Activated CD8-positive, alpha-beta T cell treated with anti-CD3 and anti-CD28 coated beads for 36 hours (primary cell): ENCODE results near the gene SP7. TPM values are rescaled to one million over a fixed set of nuclear protein-coding genes. Genes with fewer than 3 reads are reported as not detected.
A peak's percentile ranks its signal among the peaks of the same experiment; 100 is the strongest.

Experiments
- ATAC-seq: fragments of 200-7000 bp; cut with Tn5 transposase; one replicate; pipeline ENCODE4 v1.10.0; 2021; ENCODE audit warnings: mild to moderate bottlenecking, moderate library complexity
- CTCF ChIA-PET: fragments of 350-600 bp; sonication (Branson Sonifier 250); formaldehyde crosslinking; loops from one replicate; lab custom pipeline; 2021; ENCODE audit warnings: antibody characterized with exemption; lab: Charles Lee
- POLR2A ChIA-PET: fragments of 350-600 bp; sonication (Branson Sonifier 250); formaldehyde crosslinking; loops from one replicate; lab custom pipeline; 2021; ENCODE audit warnings: antibody characterized with exemption; lab: Charles Lee
- DNase-seq: peaks from one replicate; pipeline ENCODE4 v3.0.0-alpha.2; 2020
- H3K27ac Mint-ChIP-seq: one replicate; pipeline ENCODE4 v1.8.0; 2021; ENCODE audit warnings: mild to moderate bottlenecking, mixed read lengths
- H3K27me3 Mint-ChIP-seq: one replicate; pipeline ENCODE4 v1.8.0; 2021; ENCODE audit warnings: mixed read lengths
- H3K36me3 Mint-ChIP-seq: one replicate; pipeline ENCODE4 v1.8.0; 2021; ENCODE audit warnings: low read depth, mixed read lengths
- H3K4me1 Mint-ChIP-seq: one replicate; pipeline ENCODE4 v1.8.0; 2021; ENCODE audit warnings: low read depth, mixed read lengths
- H3K4me3 Mint-ChIP-seq: one replicate; pipeline ENCODE4 v1.8.0; 2021; ENCODE audit warnings: mild to moderate bottlenecking, moderate library complexity, mixed read lengths
- H3K9me3 Mint-ChIP-seq: one replicate; pipeline ENCODE4 v1.8.0; 2021; ENCODE audit warnings: mixed read lengths
- intact Hi-C: fragments of 100-400 bp; cut with micrococcal nuclease; formaldehyde crosslinking; loops from one replicate; pipeline ENCODE4 v1.10.0; 2022
- total RNA-seq, 2 experiments: library from RNA; stranded (reverse); gene quantifications; one replicate each; pipeline ENCODE4 v1.2.3, GENCODE V29; 2021
- TF ChIP-seq, protein P1 (sequence below): fragments of 200-600 bp; IDR thresholded peaks from one replicate; pipeline ENCODE4 v1.8.0; 2022; ENCODE audit warnings: antibody characterized with exemption, mild to moderate bottlenecking

Gene SP7
- total RNA-seq, 2 experiments from 2014 or later: not detected

DNA sequence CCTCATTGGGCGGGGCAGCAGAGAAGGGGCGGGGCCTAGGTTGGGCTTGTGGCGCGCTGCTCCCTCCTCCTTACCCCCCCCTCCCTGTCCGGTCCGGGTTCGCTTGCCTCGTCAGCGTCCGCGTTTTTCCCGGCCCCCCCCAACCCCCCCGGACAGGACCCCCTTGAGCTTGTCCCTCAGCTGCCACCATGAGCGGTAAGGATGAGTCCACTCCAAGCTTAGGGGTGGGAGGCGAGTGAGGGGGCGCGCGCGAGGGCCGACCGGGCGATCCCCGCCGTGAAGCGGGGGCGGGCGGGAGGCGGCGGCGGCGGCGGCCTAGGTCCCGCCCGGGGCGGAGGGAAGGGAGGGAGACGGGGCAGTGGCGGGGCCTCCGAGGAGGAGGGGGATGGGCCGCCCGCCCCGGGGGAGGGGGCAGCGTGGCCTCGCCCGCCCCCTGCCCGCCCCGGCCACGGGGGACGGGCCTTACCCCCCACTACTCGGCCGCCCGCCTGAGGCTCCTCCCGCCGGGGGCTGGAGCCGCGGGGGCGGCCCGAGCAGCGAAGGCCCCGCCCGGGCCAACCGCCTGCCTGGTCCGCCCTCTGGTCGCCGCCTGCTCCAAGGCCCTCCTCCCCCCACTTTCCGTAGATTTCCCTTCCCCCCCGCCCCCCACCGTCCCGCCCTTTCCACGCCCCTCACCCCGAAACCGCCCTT is 44.1 kb upstream of the SP7 start, which contains the start of gene SP1:
SP1 (plus strand) TSS at position 73 of the 690 bp plus-strand sequence; CDS start at position 189, 116 bp downstream.
- Mint-ChIP-seq H3K4me3 (peak within 1 kb of the TSS; percentile 86), H3K27ac (peak within 1 kb of the TSS; percentile 93), H3K4me1 (peaks cover 38% of the 10 kb centered on the region), H3K27me3 (no peaks in the 10 kb centered on the region), H3K36me3 (peaks cover 34% of the 10 kb centered on the region), H3K9me3 (no peaks in the 10 kb centered on the region)
- DNase-seq: peak; percentile 91
- TF ChIP-seq, protein P1, sequence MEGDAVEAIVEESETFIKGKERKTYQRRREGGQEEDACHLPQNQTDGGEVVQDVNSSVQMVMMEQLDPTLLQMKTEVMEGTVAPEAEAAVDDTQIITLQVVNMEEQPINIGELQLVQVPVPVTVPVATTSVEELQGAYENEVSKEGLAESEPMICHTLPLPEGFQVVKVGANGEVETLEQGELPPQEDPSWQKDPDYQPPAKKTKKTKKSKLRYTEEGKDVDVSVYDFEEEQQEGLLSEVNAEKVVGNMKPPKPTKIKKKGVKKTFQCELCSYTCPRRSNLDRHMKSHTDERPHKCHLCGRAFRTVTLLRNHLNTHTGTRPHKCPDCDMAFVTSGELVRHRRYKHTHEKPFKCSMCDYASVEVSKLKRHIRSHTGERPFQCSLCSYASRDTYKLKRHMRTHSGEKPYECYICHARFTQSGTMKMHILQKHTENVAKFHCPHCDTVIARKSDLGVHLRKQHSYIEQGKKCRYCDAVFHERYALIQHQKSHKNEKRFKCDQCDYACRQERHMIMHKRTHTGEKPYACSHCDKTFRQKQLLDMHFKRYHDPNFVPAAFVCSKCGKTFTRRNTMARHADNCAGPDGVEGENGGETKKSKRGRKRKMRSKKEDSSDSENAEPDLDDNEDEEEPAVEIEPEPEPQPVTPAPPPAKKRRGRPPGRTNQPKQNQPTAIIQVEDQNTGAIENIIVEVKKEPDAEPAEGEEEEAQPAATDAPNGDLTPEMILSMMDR: no peak
- intact Hi-C loops: loop anchor here (5.0 kb wide), 1 partner anchor 42 kb away; the partner anchor contains the start of gene AMHR2
- CTCF ChIA-PET: interaction anchor here (0.6 to 4.2 kb wide), 12 partner anchors 16 to 326 kb away, joined by 3 to 24 read pairs (median 8); partner anchors contain the start of gene AAAS
- peak; percentile 47 for ATAC-seq
- POLR2A ChIA-PET: interaction anchor here (1.1 to 2.6 kb wide), 4 partner anchors 37 to 55 kb away, joined by 4 to 11 read pairs (median 6); partner anchors contain the start of gene SP7

DNA sequence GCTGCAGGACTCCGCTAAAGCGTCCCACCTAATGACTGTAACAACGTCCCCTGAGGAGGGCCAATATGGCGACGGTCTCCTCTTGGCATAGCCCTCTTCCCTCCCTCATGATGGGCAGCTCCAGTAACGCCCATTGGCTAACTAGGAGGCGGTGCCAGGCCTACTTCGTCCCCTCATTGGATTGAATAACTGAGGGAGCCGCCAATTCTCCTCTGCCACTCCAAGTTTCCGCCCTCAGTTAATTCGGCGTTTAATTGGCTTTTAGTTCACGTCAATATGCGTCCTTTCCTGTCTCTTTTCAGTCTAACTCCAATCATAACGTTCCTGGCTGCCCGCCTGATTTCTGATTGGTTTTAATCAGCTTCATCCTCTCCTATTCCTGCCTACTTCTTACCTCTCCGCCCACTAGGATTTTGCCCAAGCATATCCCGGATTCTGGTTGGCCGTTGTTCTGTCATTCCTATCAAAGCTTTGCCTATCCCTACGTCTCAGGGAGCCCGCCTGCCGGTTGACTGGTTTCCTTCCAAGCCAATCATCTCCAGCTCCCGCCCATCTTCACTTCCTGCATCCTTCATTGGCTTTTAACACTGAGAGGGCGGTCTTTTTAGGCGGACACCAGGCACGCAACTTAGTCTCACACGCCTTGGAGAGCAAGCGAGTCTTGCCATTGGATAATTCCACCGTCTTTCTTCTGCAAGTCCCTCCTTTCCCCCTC is 43.4 kb upstream of the SP7 start:
- no peak overlapping the region for H3K4me3 Mint-ChIP-seq
- TF ChIP-seq, protein P1: no peak
- no peaks in the 10 kb centered on the region for H3K27me3 Mint-ChIP-seq
- ChIA-PET POLR2A (interaction anchor here (0.6 to 2.6 kb wide), 9 partner anchors 9 to 59 kb away, joined by 3 to 11 read pairs (median 4); partner anchors contain the start of gene SP7), CTCF (interaction anchor here (0.6 to 3.3 kb wide), 11 partner anchors 17 to 325 kb away, joined by 3 to 21 read pairs (median 6); partner anchors contain the start of gene AAAS)
- peaks cover 32% of the 10 kb centered on the region for H3K36me3 Mint-ChIP-seq
- peaks cover 36% of the 10 kb centered on the region for H3K4me1 Mint-ChIP-seq
- no peaks in the 10 kb centered on the region for H3K9me3 Mint-ChIP-seq
- H3K27ac Mint-ChIP-seq: no peak overlapping the region
- DNase-seq (peak; percentile 99), ATAC-seq (peak; percentile 76)
- intact Hi-C loops: loop anchor here (5.0 kb wide), 1 partner anchor 43 kb away; the partner anchor contains the start of gene AMHR2

- ChIA-PET CTCF (interaction anchor here (0.7 to 3.3 kb wide), 10 partner anchors 26 to 165 kb away, joined by 3 to 21 read pairs (median 7); partner anchors contain the start of gene AAAS), POLR2A (interaction anchor here (0.6 to 2.6 kb wide), 11 partner anchors 10 to 264 kb away, joined by 3 to 11 read pairs (median 4); partner anchors contain the start of gene SP7)
- DNase-seq: no peak
- intact Hi-C loops: no loop called here
- TF ChIP-seq, protein P1: no peak
- Mint-ChIP-seq H3K9me3 (no peaks in the 10 kb centered on the region), H3K36me3 (peaks cover 28% of the 10 kb centered on the region), H3K27me3 (no peaks in the 10 kb centered on the region), H3K4me3 (no peak overlapping the region), H3K4me1 (peaks cover 35% of the 10 kb centered on the region), H3K27ac (no peak overlapping the region)
- no peak for ATAC-seq
Measured at GRCh38 chr12:53378724-53379388, 42.7 kb upstream of the SP7 start.

- Mint-ChIP-seq H3K9me3 (no peaks in the 10 kb centered on the region), H3K27ac (no peak overlapping the region), H3K4me3 (no peak overlapping the region), H3K4me1 (peaks cover 33% of the 10 kb centered on the region), H3K36me3 (peaks cover 21% of the 10 kb centered on the region), H3K27me3 (no peaks in the 10 kb centered on the region)
- ATAC-seq (no peak), DNase-seq (no peak)
- TF ChIP-seq, protein P1: no peak
- intact Hi-C loops: no loop called here
- POLR2A ChIA-PET: interaction anchor here (0.6 to 2.6 kb wide), 5 partner anchors 9 to 264 kb away, joined by 3 to 11 read pairs (median 4); no protein-coding TSS in a partner anchor
- CTCF ChIA-PET: interaction anchor here (0.6 to 3.3 kb wide), 7 partner anchors 26 to 164 kb away, joined by 3 to 21 read pairs (median 5); no protein-coding TSS in a partner anchor
Measured at GRCh38 chr12:53378222-53378621, 42.1 kb upstream of the SP7 start.
